OCI-LY3 (cell line): ENCODE results near the gene ABI1.

Source experiments
- H2AFZ ChIP-seq: fragments of 200-600, 300-600 bp; shearing (Covaris generic); 2 replicates; pipeline ENCODE4 v1.6.0; 2014; ENCODE audit warnings: antibody characterized with exemption, low read depth, low read length
- H3K27ac ChIP-seq: fragments of 200-600, 300-600 bp; sonication (generic); 2 replicates; pipeline ENCODE4 v1.5.1; 2014; ENCODE audit warnings: mild to moderate bottlenecking, low read length, moderate library complexity, mixed read lengths
- H3K27me3 ChIP-seq: fragments of 200-600, 300-600 bp; sonication (generic); 2 replicates; pipeline ENCODE4 v1.6.1; 2014; ENCODE audit warnings: low read depth, low read length, mixed read lengths
- H3K36me3 ChIP-seq: fragments of 200-600, 300-600 bp; sonication (generic); replicated peaks from 2 replicates; pipeline ENCODE3; 2014; ENCODE audit warnings: low read depth, low read length, mixed read lengths
- H3K4me1 ChIP-seq: fragments of 300-600, 200-600 bp; sonication (generic); 2 replicates; pipeline ENCODE4 v1.6.1; 2014; ENCODE audit warnings: low read length, mixed read lengths
- H3K4me2 ChIP-seq: fragments of 200-600, 300-600 bp; sonication (generic); 2 replicates; pipeline ENCODE4 v1.6.1; 2014; ENCODE audit warnings: low read length, mixed read lengths
- H3K4me3 ChIP-seq: fragments of 300-600, 200-600 bp; sonication (generic); 2 replicates; pipeline ENCODE4 v1.5.1; 2014; ENCODE audit warnings: antibody characterized with exemption, mild to moderate bottlenecking, low read length, moderate library complexity
- H3K79me2 ChIP-seq: fragments of 300-600, 200-600 bp; shearing (Covaris generic); 2 replicates; pipeline ENCODE4 v1.6.1; 2014; ENCODE audit warnings: mild to moderate bottlenecking, low read length, mixed read lengths
- H3K9ac ChIP-seq: fragments of 300-600, 200-600 bp; shearing (Covaris generic); 2 replicates; pipeline ENCODE4 v1.6.0; 2014; ENCODE audit warnings: mild to moderate bottlenecking, low read length, moderate library complexity
- H3K9me3 ChIP-seq: fragments of 200-600, 300-600 bp; shearing (Covaris generic); 2 replicates; pipeline ENCODE4 v1.6.1; 2014; ENCODE audit warnings: low read length, mixed read lengths; ENCODE audit not compliant: insufficient read depth
- H4K20me1 ChIP-seq: fragments of 200-600, 300-600 bp; sonication (generic); 2 replicates; pipeline ENCODE4 v1.6.1; 2016; ENCODE audit warnings: low read length, mixed read lengths; ENCODE audit not compliant: insufficient read depth
- CTCF ChIP-seq: fragments of 200-600, 300-600 bp; sonication (generic); IDR thresholded peaks from 2 replicates; pipeline ENCODE4 v1.5.1; 2014; ENCODE audit warnings: antibody characterized with exemption, low read length, low read depth
- EZH2phosphoT487 ChIP-seq: fragments of 200-600 bp; shearing (Covaris generic); IDR thresholded peaks from 2 replicates; pipeline ENCODE4 v1.6.1; 2018; ENCODE audit warnings: antibody characterized with exemption, mixed run types, low read depth

The ABI1 gene

GRCh38 chr10:26717476-26717875, 143.3 kb downstream of the ABI1 start:
- Histone ChIP-seq H3K4me3 (no peak overlapping the region), H3K9me3 (no peaks in the 10 kb centered on the region), H3K79me2 (no peaks in the 10 kb centered on the region), H3K36me3 (peaks cover 9% of the 10 kb centered on the region), H3K4me1 (no peaks in the 10 kb centered on the region; the same call in 1 of the 2 replicates), H3K27ac (no peak overlapping the region), H4K20me1 (no peaks in the 10 kb centered on the region), H3K9ac (no peak overlapping the region), H3K4me2 (no peak overlapping the region), H3K27me3 (no peaks in the 10 kb centered on the region), H2AFZ (no peak overlapping the region)
- no peak for TF ChIP-seq EZH2phosphoT487
- TF ChIP-seq CTCF, result no peak

- no peak for TF ChIP-seq EZH2phosphoT487
- no peak for TF ChIP-seq CTCF
- Histone ChIP-seq H2AFZ (no peak overlapping the region), H3K9me3 (no peaks in the 10 kb centered on the region), H3K27ac (no peak overlapping the region), H3K27me3 (no peaks in the 10 kb centered on the region), H3K9ac (no peak overlapping the region), H3K36me3 (peaks cover 9% of the 10 kb centered on the region), H3K4me1 (no peaks in the 10 kb centered on the region), H4K20me1 (no peaks in the 10 kb centered on the region), H3K4me3 (no peak overlapping the region), H3K4me2 (no peak overlapping the region), H3K79me2 (no peaks in the 10 kb centered on the region)
Observed at GRCh38 chr10:26715137-26715487, 145.6 kb downstream of the ABI1 start.

GRCh38 chr10:26714415-26715136, 146.2 kb downstream of the ABI1 start:
- H3K9ac ChIP-seq, result no peak overlapping the region
- no peaks in the 10 kb centered on the region for H3K79me2 ChIP-seq
- peaks cover 9% of the 10 kb centered on the region for H3K36me3 ChIP-seq
- H3K4me3 ChIP-seq, result no peak overlapping the region
- H3K27me3 ChIP-seq, result no peaks in the 10 kb centered on the region
- no peaks in the 10 kb centered on the region for H4K20me1 ChIP-seq
- H3K4me2 ChIP-seq, result no peak overlapping the region
- no peaks in the 10 kb centered on the region for H3K9me3 ChIP-seq
- H3K4me1 ChIP-seq, result no peaks in the 10 kb centered on the region
- TF ChIP-seq CTCF (no peak), EZH2phosphoT487 (no peak)
- no peak overlapping the region for H3K27ac ChIP-seq
- H2AFZ ChIP-seq, result no peak overlapping the region

GRCh38 chr10:26711324-26711723, 149.4 kb downstream of the ABI1 start:
- peaks cover 10% of the 10 kb centered on the region for H3K36me3 ChIP-seq
- TF ChIP-seq CTCF (no peak), EZH2phosphoT487 (no peak)

More at GRCh38 chr10:26711324-26711723, 149.4 kb downstream of the ABI1 start:
- H3K4me1 ChIP-seq, result no peaks in the 10 kb centered on the region
- H4K20me1 ChIP-seq, result no peaks in the 10 kb centered on the region
- no peak overlapping the region for H3K9ac ChIP-seq
- H3K4me2 ChIP-seq, result no peak overlapping the region
- H2AFZ ChIP-seq, result no peak overlapping the region
- no peaks in the 10 kb centered on the region; the same call in 1 of the 2 replicates for H3K79me2 ChIP-seq
- no peak overlapping the region for H3K27ac ChIP-seq
- no peak overlapping the region for H3K4me3 ChIP-seq
- no peaks in the 10 kb centered on the region for H3K27me3 ChIP-seq
- H3K9me3 ChIP-seq, result no peaks in the 10 kb centered on the region
